K562 (cell line): ENCODE data around the gene DCUN1D4. TPM values are rescaled to one million over a fixed set of nuclear protein-coding genes. Genes with fewer than 3 reads are reported as not detected.
A peak's percentile ranks its signal among the peaks of the same experiment; 100 is the strongest.

Experiments
- ATAC-seq: fragments of 200-7000 bp; cut with Tn5 transposase; 3 replicates; pipeline ENCODE4 v1.9.1; 2020; ENCODE audit warnings: moderate library complexity
- BruUV-seq: library from RNA; stranded (reverse); fragments of 400-500 nt; replicated peaks from 2 replicates; lab custom pipeline; 2021; lab: Mats Ljungman, UMichigan
- CTCF ChIA-PET: fragments of 300-600 bp; formaldehyde crosslinking; extraction: SDS; loops from one replicate; lab custom pipeline; 2021; ENCODE audit warnings: low intra/inter-chr PET ratio; lab: Yijun Ruan, JAX
- POLR2A ChIA-PET: fragments of 300-600, 350-650 bp; sonication (Branson Sonifier 250); formaldehyde crosslinking; extraction: SDS; loops from one replicate; lab custom pipeline; 2021; ENCODE audit warnings: antibody characterized with exemption, inconsistent platforms; lab: Yijun Ruan, JAX
- DNase-seq, 4 experiments: peaks; one replicate each; pipeline versions ENCODE4 v3.0.0 to v3.0.0-alpha.2; 2011 to 2018; ENCODE audit warnings: low spot score in 3 of 4, mixed read lengths in 3 of 4; ENCODE audit errors: extremely low read depth in 1 of 4
- FAIRE-seq: peaks from 2 replicates; lab custom pipeline; 2011; peaks lifted over from hg19 to GRCh38; lab: Jason Lieb, UNC
- H2AFZ ChIP-seq: 2 replicates; pipeline ENCODE4 v1.6.0; 2011; ENCODE audit warnings: low read depth, low read length, control low read depth, inconsistent platforms
- H3K27ac ChIP-seq: fragments of 200-600 bp; 3 replicates; pipeline ENCODE4 v1.8.0; 2011; ENCODE audit warnings: low read depth, mild to moderate bottlenecking, control low read depth, inconsistent platforms, low read length, moderate library complexity, mixed read lengths; ENCODE audit errors: extremely low read depth
- H3K27me3 ChIP-seq, 2 experiments: fragments of 300-600 bp in 1 of 2; 2 replicates in 1 of 2; 3 replicates in 1 of 2; pipeline versions ENCODE4 v1.6.0 to v1.8.0; 2011; ENCODE audit warnings: inconsistent platforms in 2 of 2, low read length in 2 of 2, mild to moderate bottlenecking in 1 of 2, mixed read lengths in 1 of 2, moderate library complexity in 1 of 2; ENCODE audit not compliant: control insufficient read depth in 2 of 2, insufficient read depth in 2 of 2
- H3K36me3 ChIP-seq: fragments of 300-600 bp; 3 replicates; pipeline ENCODE4 v1.8.0; 2011; ENCODE audit warnings: mild to moderate bottlenecking, low read length, inconsistent platforms; ENCODE audit not compliant: control insufficient read depth, insufficient read depth
- H3K4me1 ChIP-seq, 2 experiments: fragments of 200-600 bp in 1 of 2; replicated peaks in 1 of 2; 2 replicates in 1 of 2; 3 replicates in 1 of 2; pipeline versions ENCODE4 v1.5.1 to v1.8.0; 2011; ENCODE audit warnings: inconsistent platforms in 2 of 2, low read length in 2 of 2, mild to moderate bottlenecking in 1 of 2, mixed read lengths in 1 of 2, moderate library complexity in 1 of 2; ENCODE audit not compliant: control insufficient read depth in 2 of 2, insufficient read depth in 2 of 2
- H3K4me2 ChIP-seq: 2 replicates; pipeline ENCODE4 v1.6.1; 2011; ENCODE audit warnings: low read length, control low read depth, inconsistent platforms, mixed read lengths; ENCODE audit not compliant: insufficient read depth
- H3K4me3 ChIP-seq: fragments of 200-600 bp; sonication (generic), shearing (Covaris generic); 2 replicates; pipeline ENCODE4 v1.5.1; 2016; ENCODE audit warnings: control low read depth, inconsistent platforms
- H3K79me2 ChIP-seq: fragments of 200-600 bp; 3 replicates; pipeline ENCODE4 v1.8.0; 2011; ENCODE audit warnings: low read length, inconsistent platforms; ENCODE audit not compliant: control insufficient read depth, insufficient read depth
- H3K9ac ChIP-seq, 2 experiments: 2 replicates each; pipeline versions ENCODE4 v1.6.0 to v1.6.1; 2011; ENCODE audit warnings: low read depth in 2 of 2, low read length in 2 of 2, control low read depth in 1 of 2, inconsistent platforms in 1 of 2, mild to moderate bottlenecking in 1 of 2, mixed read lengths in 1 of 2; ENCODE audit not compliant: insufficient read depth in 1 of 2
- H3K9me1 ChIP-seq: one replicate; pipeline ENCODE4 v1.6.0; 2011; ENCODE audit warnings: inconsistent platforms, mild to moderate bottlenecking, low read length, moderate library complexity; ENCODE audit not compliant: control insufficient read depth, insufficient read depth
- H3K9me3 ChIP-seq: replicated peaks from 2 replicates; pipeline ENCODE4 v1.5.1; 2011; ENCODE audit warnings: low read depth, low read length, inconsistent platforms; ENCODE audit not compliant: control insufficient read depth, insufficient read depth
- H4K20me1 ChIP-seq: replicated peaks from 2 replicates; pipeline ENCODE4 v1.6.1; 2011; ENCODE audit warnings: low read length, inconsistent platforms, mixed read lengths; ENCODE audit not compliant: control insufficient read depth, insufficient read depth
- CCNT2 ChIP-seq: IDR thresholded peaks from 2 replicates; pipeline ENCODE4 v1.6.1; 2011; ENCODE audit warnings: borderline replicate concordance, low read depth, mild to moderate bottlenecking, moderate library complexity, mixed read lengths, low read length; ENCODE audit not compliant: insufficient read length; ENCODE audit errors: extremely low read depth
- CTCF ChIP-seq, 3 experiments: IDR thresholded peaks in 2 of 3; conservative IDR thresholded peaks in 1 of 3; 2 replicates each; pipeline ENCODE4 v1.5.1; 2011 to 2012; ENCODE audit warnings: low read length in 3 of 3, mild to moderate bottlenecking in 3 of 3, control low read depth in 2 of 3, improper control_type of control experiment in 1 of 3, inconsistent platforms in 1 of 3, low read depth in 1 of 3, mixed read lengths in 1 of 3, moderate library complexity in 1 of 3; ENCODE audit not compliant: insufficient read depth in 2 of 3
- HMBOX1 ChIP-seq: sonication (generic); IDR thresholded peaks from 2 replicates; pipeline ENCODE4 v1.6.1; 2016
- MYBL2 ChIP-seq, 2 experiments: fragments of 450-650 bp in 1 of 2; sonication (generic) in 1 of 2; formaldehyde crosslinking in 1 of 2; IDR thresholded peaks; 2 replicates each; pipeline versions ENCODE4 v1.6.1 to v1.8.1; 2017 to 2022; ENCODE audit warnings: borderline replicate concordance in 1 of 2, inconsistent platforms in 1 of 2, low read depth in 1 of 2, mild to moderate bottlenecking in 1 of 2, missing genetic modification reagents in 1 of 2, moderate library complexity in 1 of 2
- NFIC ChIP-seq: fragments of 450-650 bp; IDR thresholded peaks from 2 replicates; pipeline ENCODE4 v1.6.1; 2017; ENCODE audit warnings: mild to moderate bottlenecking, inconsistent platforms
- RAD21 ChIP-seq, 2 experiments: fragments of 250-450 bp in 1 of 2; fragments of 450-650 bp in 1 of 2; sonication (Bioruptor Pico) in 1 of 2; formaldehyde crosslinking in 1 of 2; IDR thresholded peaks in 1 of 2; conservative IDR thresholded peaks in 1 of 2; 2 replicates each; pipeline versions ENCODE4 v1.4.0 to v1.8.0; 2020 to 2022; ENCODE audit warnings: mild to moderate bottlenecking in 2 of 2, moderate library complexity in 1 of 2
- RBM17 ChIP-seq: fragments of 200-400 bp; formaldehyde crosslinking; IDR thresholded peaks from 2 replicates; pipeline ENCODE4 v1.6.1; 2017; ENCODE audit warnings: low read depth, mild to moderate bottlenecking, low read length, borderline replicate concordance
- SP1 ChIP-seq: sonication (generic); formaldehyde crosslinking; IDR thresholded peaks from 2 replicates; pipeline ENCODE4 v1.8.1; 2022; ENCODE audit warnings: mild to moderate bottlenecking, missing genetic modification reagents
- ZNF655 ChIP-seq: fragments of 250-450 bp; sonication (Bioruptor Pico); IDR thresholded peaks from 2 replicates; pipeline ENCODE4 v1.5.0; 2021
- WGBS: fragments of 100-300 bp; shearing (Covaris generic); methylation state at CpG from one replicate; pipeline ENCODE4 v1.1.6; 2016; ENCODE audit warnings: low coverage, mixed read lengths; ENCODE audit not compliant: insufficient coverage; ENCODE audit errors: missing lambda C conversion rate; 5-methylcytosine and 5-hydroxymethylcytosine counted together
- in situ Hi-C: fragments of 300-500 bp; cut with MboI; formaldehyde crosslinking; loops from 4 replicates; pipeline ENCODE4 v1.15.0; 2018; ENCODE audit warnings: inconsistent platforms, mixed read lengths
- intact Hi-C: fragments of 100-400 bp; cut with micrococcal nuclease; formaldehyde crosslinking; loops from 2 replicates; pipeline ENCODE4 v1.14.2; 2022
- polyA plus RNA-seq, 8 experiments: library from polyadenylated mRNA; depleted of rRNA in 4 of 8; stranded (reverse) in 5 of 8; unstranded in 3 of 8; fragments of >200 nt; fragmentation: Nextera tagmentation in 2 of 8; fragmentation: Illumina TruSeq in 1 of 8; extraction: Ambion mirVana in 2 of 8; extraction: Trizol in 1 of 8; gene quantifications; 2 replicates each; pipeline versions ENCODE4 v1.2.1 to v1.2.3, GENCODE V29; 2011 to 2014; ENCODE audit warnings: inconsistent platforms in 1 of 8, missing spikeins in 1 of 8
- total RNA-seq, 7 experiments: library from RNA; depleted of rRNA in 6 of 7; stranded (reverse); fragments of >200 nt in 6 of 7; fragmentation: Illumina TruSeq in 2 of 7; extraction: Trizol in 2 of 7; gene quantifications; 2 replicates each; pipeline versions ENCODE4 v1.2.1 to v1.2.3, GENCODE V29; 2011 to 2021; ENCODE audit warnings: low replicate concordance in 1 of 7

DCUN1D4 gene
- total and polyA plus RNA-seq, 9 of the 15 experiments (the other 6 are each of a cell fraction or from before 2014, with no cell fraction given) = 15.1 to 73.5 (median 23.0) TPM

GRCh38 chr4:51884606-51885005, 41.7 kb downstream of the DCUN1D4 start (continued):
- no peak for TF ChIP-seq ZNF655 (CRISPR knock-in tag)
- no peak for TF ChIP-seq RBM17
- no peak for TF ChIP-seq SP1 (CRISPR knock-in tag)
- no peak for TF ChIP-seq NFIC

- H3K4me1 ChIP-seq = no peaks in the 10 kb centered on the region
- H4K20me1 ChIP-seq = no peaks in the 10 kb centered on the region
- no peak overlapping the region for H2AFZ ChIP-seq
- in situ Hi-C loops (no loop called here), intact Hi-C loops (loop anchor here (5.0 kb wide), 1 partner anchor 43 kb away; the partner anchor contains the start of gene DCUN1D4)
- H3K27ac ChIP-seq = no peak overlapping the region
- DNase-seq = peak; percentile 13 to 28 (median 22)
- no peak overlapping the region for H3K4me2 ChIP-seq
- no peak overlapping the region for H3K4me3 ChIP-seq
- POLR2A ChIA-PET = no interaction called here
- WGBS = 85% methylated on average over 5 of the region's 5 CpGs
- no TSS peak for BruUV-seq
- H3K9me3 ChIP-seq = no peaks in the 10 kb centered on the region
- TF ChIP-seq RAD21 (CRISPR knock-in tag; conservative IDR thresholded peaks at IDR 0.05 in 1 of 2, IDR thresholded peaks at IDR 0.05 in 1 of 2) (peak in 1 of 2 experiments; percentile 3; a peak in 1 of 4 replicates), CTCF (IDR thresholded peaks at IDR 0.05 in 2 of 3, conservative IDR thresholded peaks at IDR 0.05 in 1 of 3; ENCODE audit: insufficient read depth in 2 of 3, low read depth in 1 of 3, low read length in 3 of 3) (peak in 1 of 3 experiments; percentile 22; a peak in 1 of 6 replicates), MYBL2 (IDR thresholded peaks at IDR 0.05; ENCODE audit: low read depth) (peak; percentile 66), MYBL2 (CRISPR knock-in tag; IDR thresholded peaks at IDR 0.05; ENCODE audit: borderline replicate concordance) (no peak), CCNT2 (no peak), HMBOX1 (no peak)
- peak; percentile 60 for FAIRE-seq
- peaks cover 76% of the 10 kb centered on the region for H3K36me3 ChIP-seq
- no peaks in the 10 kb centered on the region for H3K27me3 ChIP-seq
- no peaks in the 10 kb centered on the region for H3K79me2 ChIP-seq
- ATAC-seq = peak; percentile 72
- H3K9ac ChIP-seq = no peak overlapping the region
- CTCF ChIA-PET = no interaction called here
- H3K9me1 ChIP-seq = no peaks in the 10 kb centered on the region
These were observed 42.4 kb downstream of the DCUN1D4 start for GRCh38 chr4:51885363-51885762.
